CD4-positive, alpha-beta T cell treated with Interleukin-21 for 1 hour (primary cell): ENCODE results near the gene MOBP.

Source experiments
- DNase-seq: peaks from one replicate; pipeline ENCODE4 v3.0.0-alpha.2; 2020

Gene MOBP

DNA sequence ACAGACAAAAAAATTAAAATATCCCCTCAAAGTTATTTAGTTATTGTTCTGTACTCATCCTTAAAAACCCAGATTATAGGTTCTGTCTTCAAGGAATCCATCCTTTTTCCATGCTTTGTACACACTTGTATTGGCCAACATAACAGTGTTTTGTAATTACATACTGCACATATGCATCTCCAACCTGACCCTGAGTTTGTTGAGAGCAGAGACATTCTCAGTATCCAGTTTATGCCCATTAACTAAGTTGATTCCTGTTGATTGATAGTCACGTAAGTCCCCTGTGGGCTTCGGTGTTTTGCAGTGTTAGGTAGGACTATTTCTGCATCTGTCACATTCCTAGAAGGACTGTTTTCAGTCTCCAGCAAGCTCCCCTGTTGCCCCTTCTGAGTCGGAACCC lies 33.6 kb downstream of the MOBP start:
- DNase-seq = no peak

DNA sequence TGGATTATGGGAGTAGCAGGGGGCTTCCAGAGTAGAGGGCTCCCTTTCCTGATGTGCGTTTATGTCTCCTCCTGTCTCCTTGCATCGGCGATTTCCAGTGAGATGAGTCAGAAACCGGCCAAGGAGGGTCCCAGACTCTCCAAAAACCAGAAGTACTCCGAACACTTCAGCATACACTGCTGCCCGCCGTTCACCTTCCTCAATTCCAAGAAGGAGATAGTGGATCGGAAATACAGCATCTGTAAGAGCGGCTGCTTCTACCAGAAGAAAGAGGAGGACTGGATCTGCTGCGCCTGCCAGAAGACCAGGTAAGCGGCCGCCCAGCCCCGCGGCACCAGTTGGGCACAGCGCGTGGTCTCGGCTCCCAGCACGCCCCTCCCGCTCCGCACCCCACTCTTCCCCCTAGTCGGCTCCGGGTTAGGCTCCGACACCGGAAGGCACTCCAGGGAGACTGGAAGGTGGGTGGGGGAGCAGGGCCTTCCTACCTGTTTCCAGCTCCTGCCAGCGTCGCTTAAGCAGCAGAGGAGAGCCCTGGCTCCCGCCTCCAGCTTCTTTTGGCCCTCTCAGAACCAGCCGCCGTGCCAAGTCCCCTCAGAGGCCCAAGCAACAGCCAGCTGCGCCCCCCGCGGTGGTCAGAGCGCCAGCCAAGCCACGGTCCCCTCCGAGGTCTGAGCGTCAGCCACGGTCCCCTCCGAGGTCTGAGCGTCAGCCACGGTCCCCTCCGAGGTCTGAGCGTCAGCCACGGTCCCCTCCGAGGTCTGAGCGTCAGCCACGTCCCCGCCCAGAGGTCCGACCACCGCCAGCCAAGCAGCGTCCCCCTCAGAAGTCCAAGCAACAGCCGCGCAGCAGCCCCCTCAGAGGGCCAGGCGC lies 34.7 kb downstream of the MOBP start:
- no peak for DNase-seq

DNA sequence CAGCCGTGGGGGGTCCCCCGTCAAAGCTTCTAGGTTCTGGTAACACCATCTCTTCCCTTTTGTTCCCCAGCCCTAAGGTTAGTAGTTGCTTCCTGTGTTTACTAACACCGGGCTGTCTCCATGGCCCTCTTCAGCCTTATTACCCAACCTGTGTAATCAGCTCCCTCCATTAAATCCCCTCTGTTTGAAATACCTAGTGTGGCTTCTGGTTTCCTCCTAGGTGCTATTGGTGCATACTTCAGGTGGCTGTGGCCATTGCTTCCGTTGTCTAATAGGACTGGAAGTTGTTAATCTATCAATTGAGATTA lies 35.3 kb downstream of the MOBP start:
- no peak for DNase-seq

- DNase-seq = no peak
Observed at GRCh38 chr3:39505866-39506742, 38.6 kb downstream of the MOBP start.

DNA sequence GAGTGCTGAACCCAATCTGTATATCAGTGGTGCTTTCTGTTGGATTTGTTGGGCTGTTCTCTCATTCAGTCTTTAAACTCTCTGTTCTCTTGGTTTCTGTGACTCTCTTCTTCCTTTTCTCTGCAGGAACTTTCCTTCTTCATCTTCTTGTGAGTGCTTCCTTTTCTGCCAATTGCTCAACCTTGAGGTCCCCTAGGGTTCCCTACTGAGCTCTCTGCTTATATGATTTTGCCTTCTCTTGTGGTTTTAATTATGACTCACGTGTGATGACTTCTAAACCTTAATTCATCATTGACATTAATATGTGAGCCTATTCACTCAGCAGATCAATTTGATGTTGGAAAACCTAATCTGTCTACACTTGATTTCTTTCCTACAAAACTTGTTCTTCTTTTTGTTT lies 39.4 kb downstream of the MOBP start:
- no peak for DNase-seq

- DNase-seq = no peak
Observed at GRCh38 chr3:39513791-39514369, 46.4 kb downstream of the MOBP start.

DNA sequence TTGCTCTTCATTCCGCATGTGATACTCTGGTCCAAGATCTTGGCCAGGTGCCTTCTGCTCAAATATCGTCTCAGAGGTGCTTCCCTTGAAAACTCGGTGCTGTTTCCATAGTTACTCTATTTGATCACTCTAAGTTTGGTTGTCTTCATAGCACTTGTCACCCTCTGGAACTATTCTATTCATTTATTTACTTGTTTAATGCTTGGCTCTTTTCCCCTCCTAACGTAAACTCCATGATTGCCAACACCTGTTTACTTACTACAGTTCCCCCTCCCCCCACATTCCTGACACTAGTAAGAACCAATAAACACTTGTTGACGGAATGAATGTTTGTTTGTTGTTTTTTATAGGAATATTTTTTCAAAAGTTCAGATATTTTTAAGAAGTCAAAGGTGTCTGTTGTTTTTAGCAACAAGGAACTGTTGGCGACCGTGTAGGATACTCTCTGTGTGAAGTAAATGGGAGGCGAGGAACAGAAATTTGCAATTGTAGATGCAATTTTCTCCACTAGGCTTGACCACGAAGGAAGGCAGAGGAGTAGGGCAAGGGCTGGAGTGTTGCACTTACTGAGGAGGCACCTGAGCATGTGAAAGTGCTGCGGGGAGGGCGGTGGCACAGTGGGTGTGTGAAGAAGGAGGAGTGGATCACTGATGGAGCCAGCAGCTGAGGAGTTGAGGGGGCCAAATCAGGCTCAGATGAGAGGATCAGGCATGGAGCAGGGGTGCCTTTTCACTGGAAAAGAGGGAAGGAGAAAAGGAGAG lies 48.4 kb downstream of the MOBP start:
- DNase-seq = no peak

- DNase-seq = no peak
Observed at GRCh38 chr3:39519103-39519502, 51.6 kb downstream of the MOBP start.

- no peak for DNase-seq
Observed at GRCh38 chr3:39519554-39520288, 52.2 kb downstream of the MOBP start.

- no peak for DNase-seq
Observed at GRCh38 chr3:39521456-39521855, 54.0 kb downstream of the MOBP start.

- no peak for DNase-seq
Observed at GRCh38 chr3:39524107-39524506, 56.6 kb downstream of the MOBP start.

GRCh38 chr3:39528844-39529243 lies 61.4 kb downstream of the MOBP start:
- no peak for DNase-seq

DNA sequence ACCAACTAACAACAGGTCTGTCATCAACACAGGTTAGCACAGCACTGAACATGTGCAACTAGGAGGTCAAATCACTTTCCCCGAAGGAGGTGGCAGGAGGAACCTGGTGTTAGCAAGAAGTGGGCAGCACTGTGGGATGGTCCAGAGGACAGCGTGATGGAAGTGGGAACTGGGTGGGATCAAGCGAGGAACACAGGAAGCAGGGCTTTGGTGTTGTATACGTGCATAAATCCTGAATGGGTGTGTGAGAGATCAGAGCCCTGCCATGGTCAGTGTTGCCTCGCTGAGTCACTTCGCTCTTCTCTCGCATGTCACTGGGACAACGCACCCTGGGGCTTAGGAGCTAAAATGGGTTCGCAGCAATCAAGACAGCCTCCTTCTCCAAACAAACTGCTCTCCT lies 62.1 kb downstream of the MOBP start:
- DNase-seq = no peak

- DNase-seq = no peak
Observed at GRCh38 chr3:39531066-39531465, 63.6 kb downstream of the MOBP start.

DNA sequence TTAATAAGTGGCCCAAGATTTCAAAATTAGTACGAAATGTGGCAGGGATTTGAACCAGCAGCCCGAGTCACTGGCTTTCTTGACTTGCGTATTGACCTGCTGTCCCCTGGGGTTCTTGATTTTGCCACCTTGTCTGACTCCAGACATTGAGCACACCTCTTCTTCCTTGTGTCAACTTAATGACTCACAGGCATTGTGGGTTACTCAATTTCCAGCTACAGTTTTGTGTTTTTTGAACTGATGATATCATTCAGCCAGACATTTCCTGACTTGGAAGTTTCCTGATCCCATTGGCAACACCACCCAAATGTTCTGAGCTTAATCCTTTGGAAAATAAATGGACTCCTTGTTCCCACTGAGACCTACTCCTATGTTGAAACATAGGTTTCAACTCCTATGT lies 64.2 kb downstream of the MOBP start:
- no peak for DNase-seq

- no peak for DNase-seq
Observed at GRCh38 chr3:39532777-39533176, 65.3 kb downstream of the MOBP start.

- DNase-seq = no peak
Observed at GRCh38 chr3:39533226-39533625, 65.7 kb downstream of the MOBP start.

- no peak for DNase-seq
Observed at GRCh38 chr3:39540162-39540921, 72.9 kb downstream of the MOBP start.

DNA sequence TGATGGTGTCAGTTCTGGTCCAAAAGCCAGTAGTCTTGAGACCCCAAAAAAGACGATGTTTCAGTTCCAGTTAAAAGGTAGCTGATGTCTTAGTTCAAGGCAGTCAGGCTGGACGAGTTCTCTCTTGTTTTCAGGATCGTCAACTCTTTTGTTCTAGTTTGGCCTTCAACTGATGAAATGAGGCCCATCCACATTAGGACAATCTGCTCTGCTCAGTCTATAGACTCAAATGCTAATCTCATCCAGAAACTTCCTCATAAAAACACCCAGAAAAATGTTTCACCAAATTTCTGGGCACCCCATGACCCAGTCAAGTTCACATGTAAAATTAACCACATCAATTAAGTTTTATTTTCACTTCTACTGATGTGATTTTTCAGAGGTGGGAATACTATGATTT lies 74.0 kb downstream of the MOBP start:
- DNase-seq = no peak

DNA sequence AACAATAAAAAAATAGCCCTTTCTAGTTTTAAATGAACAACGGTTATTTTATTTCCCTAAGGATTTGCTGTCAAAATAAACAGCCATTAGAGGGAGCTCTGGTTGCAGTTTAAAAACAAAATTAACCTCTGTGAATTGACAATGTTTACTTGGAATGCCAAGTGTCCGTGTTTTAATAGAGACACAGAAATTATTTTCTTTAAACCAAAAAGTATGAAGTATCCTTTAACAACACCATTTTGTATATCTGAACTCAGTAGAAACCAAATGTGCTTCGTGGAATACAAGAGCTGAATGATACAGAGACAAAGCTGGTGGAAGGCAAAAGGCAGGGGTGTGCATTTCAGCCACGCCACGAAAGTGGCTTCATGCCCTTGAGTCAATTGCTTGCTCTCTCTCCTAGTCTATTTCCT lies 74.4 kb downstream of the MOBP start:
- DNase-seq = no peak

GRCh38 chr3:39542588-39542988 lies 75.1 kb downstream of the MOBP start:
- no peak for DNase-seq

- no peak for DNase-seq
Observed at GRCh38 chr3:39548282-39548681, 80.8 kb downstream of the MOBP start.
